Stimulated activated CD8-positive, alpha-beta memory T cell treated with anti-CD3 and anti-CD28 coated beads, Interleukin-7, amount 100 ng/mL, for 4 hours (primary cell): ENCODE results near the gene TAAR9.
"Not testable (repeated sequence)": the region's sequence is repeated elsewhere in the genome, so short reads cannot be mapped to it uniquely, and the experiment has no call there.

ENCODE experiments used
- DNase-seq, 2 donors: peaks; one replicate each; pipeline ENCODE4 v3.0.0-alpha.2; 2020; ENCODE audit warnings: low read depth in 2 of 2

The TAAR9 gene

DNA sequence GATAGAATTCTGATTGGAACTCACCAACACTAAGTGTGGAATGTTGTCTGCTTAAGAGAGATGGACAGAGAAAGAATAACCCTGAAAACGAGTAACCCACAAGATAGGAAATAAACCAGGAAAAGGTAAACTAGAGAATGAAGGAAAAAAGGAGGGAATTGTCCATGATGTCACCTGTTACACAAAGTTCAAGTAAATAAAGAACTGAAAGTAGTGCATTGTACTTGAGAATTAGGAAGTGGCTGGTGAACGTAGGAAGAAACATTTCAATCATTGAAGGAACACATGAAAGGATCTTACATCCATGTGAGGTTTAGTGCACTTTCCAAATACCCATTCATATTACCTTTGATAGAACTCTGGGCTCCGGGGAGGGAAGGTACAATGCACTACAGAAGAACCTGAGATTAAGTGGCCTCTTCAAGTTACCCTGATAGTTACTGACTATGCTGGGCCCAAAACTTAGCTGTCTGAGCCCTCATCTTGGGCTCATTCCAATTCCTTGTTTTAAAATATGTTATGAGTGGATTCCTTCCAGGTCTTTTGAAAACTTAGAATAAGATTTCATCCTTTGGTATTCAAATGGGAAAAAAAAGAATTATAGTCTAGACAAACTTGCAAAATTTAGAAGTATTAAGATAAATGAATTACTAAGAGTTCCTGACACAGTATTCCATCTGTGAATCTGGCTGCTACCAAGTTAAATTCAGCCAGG lies 24.1 kb upstream of the TAAR9 start:
- no peak for DNase-seq

DNA sequence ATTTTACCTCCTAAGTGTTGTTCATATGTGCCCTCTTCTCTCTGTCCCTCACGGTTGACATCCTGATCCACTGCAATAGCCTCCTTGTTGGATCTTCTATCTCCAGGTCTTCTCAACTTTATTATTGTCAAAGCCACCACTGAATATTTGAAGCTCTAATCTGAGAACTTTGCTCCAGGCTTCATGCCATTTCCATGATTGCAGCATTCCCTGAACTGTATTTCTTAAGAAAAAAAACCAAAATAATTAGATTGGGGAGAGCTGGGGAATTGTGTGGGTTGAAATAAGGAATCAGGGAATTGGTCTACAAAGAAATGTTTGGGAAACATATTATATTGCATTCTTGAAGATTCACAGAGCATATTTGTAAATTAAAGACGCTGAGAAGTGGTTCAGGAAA lies 22.7 kb upstream of the TAAR9 start:
- no peak for DNase-seq

DNA sequence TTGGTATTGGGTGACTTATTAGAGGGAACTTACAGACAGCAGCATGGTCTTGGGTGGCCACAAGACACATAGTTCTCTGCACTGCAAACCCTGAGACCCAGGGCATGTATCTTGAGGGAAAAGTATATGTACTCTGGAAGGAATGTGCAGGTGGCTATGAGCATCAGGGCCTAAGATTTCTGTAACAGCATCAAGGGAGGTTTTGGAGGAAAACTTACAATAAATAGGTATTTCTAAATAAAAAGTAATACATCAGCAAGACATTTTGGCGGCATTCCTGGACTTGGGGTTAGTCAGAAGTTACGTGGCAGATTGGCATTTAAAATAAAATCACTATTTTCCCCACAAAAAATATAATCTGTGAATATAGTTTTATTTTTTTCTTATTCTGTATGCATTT lies 17.1 kb upstream of the TAAR9 start:
- no peak for DNase-seq

DNA sequence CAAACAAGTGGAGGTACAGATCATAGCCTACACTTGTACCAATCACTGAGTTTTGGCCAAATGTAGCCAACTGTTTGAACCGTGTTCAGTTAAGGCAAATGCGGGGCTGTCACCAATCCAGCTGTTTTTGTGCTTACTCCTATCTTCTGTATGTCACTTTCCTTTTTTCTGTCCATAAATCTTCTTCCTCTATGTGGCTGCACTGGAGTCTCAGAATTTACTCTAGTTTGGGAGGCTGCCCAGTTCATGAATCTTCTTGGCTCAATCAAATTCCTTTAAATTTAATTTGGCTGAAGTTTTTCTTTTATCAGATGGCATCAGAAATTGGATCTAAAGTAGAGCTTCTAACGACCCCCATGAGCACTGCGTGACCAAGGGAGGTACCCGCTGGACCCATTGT lies 13.4 kb upstream of the TAAR9 start:
- no peak for DNase-seq

DNA sequence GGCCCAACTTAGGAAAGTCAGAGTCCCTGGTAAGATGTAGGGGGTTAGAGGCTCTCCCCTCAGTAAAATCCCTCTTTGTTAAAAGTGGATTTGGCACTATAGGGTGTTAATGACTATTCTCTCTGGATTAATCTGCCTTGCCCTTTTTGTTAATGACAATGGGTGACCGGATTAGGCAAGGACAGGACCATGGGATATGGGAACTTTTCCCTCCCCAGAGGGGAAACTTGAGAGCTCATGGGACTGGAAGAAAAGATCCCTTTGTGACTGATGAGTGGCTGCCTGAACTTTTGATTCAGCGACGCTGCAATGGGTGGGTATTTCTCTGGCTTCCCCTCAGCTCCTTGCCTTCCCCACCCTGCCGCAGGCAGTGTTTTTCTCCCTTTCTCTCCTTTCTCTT lies 12.2 kb upstream of the TAAR9 start:
- no peak for DNase-seq

DNA sequence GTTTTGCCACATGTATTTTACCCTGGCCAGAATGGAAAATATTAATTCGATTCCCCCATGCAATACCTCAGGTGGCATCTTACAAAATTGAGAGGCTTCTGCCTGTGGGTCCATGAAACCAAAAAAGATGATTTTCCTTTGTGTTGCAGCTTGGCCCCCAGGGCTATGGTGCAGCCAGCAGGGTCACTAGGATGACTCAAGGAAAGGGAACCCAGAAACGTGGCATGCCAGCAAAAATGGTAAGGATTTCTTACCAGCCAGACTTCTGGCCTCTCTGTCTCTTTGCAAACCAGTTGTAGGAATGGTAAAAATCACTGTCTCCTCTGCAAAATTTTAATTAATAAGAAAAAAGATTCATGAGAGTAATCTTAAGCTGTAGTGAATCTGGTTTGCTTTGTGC lies 11.6 kb upstream of the TAAR9 start:
- DNase-seq, result no peak

DNA sequence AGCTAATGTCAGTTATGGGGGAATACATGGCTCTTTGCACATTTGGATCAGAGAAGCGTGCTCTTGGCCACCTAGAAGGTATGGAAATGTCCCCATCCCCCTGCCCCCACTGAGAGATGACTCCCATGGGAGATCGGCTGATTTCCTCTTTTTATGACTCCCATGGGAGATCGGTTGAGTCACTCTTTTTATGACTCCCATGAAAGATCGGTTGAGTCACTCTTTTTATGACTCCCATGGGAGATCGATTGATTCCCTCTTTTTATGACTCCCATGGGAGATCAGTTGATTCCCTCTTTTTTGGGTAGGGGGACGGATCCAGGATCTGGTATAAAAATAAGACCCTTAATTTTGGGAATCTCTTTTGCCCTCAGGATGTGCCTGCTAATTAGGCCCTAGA lies 10.3 kb upstream of the TAAR9 start:
- DNase-seq, result no peak

DNA sequence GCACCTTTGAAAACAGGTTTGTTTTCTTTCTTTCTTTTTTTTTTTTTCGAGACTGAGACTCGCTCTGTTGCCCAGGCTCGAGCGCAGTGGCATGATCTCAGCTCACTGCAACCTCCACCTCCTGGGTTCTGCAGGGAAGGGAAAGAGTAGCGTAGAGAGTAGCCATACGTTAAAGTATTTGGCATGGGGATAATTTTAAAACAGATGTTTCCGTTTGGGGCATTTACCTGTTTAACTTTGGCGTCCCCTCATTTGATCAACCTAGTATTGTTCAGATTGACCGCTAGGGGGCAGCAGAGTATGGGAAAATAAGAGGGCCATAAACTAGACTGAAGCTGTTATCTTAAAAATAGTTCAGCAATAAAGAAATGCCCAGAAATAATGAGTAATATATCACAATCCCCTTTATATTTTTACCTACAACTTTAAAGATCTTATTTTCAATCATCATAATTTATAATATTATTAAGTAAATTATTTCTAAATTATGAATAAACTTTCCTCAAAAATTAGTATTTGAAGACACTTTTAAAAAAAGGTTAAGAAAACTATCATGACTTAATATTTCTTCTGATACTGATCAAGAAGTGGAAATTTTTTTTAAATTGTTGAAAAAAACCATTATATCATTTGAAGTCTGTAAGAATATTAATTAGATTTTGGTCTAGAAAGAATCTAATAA lies 7.6 kb upstream of the TAAR9 start:
- DNase-seq, result peak; percentile 45 to 56

DNA sequence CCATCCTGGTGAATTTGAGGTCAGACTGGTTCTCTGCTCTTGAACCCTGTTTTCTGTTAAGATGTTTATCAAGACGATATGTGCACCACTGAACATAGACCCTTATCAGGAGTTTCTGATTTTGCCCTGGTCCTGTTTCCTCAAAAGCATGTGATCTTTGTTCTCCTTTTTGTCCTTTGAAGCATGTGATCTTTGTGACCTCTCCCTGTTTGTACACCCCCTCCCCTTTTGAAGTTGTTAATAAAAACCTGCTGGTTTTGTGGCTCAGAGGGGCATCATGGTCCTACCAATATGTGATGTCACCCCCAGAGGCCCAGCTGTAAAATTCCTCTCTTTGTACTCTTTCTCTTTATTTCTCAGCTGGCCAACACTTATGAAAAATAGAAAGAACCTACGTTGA lies 3.5 kb upstream of the TAAR9 start:
- not testable (repeated sequence) for DNase-seq

DNA sequence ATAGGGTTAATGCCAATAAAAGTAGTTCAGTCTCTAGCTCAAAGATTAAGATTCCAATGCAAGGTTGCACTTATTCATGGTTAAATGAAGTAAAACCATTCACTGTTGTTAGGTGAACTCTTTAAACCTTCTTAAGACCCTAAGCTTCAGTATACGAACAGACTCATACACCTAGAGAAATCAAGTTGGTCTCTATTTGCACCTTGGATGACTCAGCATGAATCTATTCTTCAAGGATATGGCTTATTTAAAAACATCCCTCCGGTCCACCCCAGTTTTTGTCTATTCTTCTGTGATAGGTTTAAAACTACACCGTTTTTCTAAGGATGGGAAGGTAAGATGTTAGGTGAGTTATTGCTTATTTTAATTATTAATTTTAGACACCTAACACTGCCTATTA lies 932 bp upstream of the TAAR9 start:
- no peak for DNase-seq

DNA sequence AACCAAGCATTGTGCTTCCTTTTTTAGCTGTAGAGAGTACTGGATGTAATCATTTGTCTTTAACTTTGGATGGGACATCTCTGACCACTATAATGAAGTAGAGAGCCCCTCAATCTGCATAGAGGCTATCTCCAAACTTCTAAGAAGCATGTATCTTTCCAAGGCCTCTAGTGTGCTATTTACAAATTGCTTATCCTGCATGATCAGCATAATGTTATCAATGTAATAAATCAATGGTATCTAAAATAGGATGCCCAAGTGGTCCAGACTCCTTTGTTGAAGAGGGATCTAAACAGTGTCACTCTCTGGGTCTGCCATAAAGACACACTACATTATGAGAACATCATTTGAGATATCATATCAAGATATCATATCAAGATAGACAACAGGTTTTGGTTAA lies 6.7 kb downstream of the TAAR9 start:
- no peak for DNase-seq

DNA sequence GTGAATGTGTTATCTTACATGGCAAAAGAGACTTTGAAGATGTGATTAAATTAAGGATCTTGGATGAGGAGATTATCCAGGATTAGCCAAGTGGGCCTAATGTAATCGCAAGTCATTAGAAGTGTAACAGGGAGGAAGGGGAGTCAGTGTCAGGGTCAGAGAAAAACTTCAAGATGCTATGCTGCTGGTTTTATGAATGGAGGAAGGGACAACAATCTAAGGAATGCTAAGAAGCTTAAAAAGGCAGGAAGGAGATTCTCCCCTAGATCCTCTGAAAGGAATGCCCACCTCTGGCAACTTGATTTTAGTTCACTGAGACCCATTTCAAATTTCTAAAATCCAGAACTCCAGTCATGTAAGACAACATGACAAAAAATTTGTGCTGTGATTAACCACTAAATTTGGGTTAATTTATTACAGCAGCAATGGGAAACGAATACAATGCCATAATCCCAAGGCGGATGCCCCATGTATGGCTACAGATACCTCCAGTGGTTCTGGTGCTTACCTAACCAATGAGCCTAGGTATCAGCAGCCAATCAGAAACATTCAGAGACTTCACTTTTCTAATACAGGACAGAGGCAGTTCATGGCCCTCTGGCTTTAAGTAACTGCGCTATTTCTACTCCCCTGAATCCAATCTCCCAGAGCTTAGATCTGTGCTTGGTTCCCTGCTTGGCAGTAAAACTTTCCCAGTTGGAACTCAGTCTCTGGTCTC lies 10.8 kb downstream of the TAAR9 start:
- DNase-seq, result no peak

DNA sequence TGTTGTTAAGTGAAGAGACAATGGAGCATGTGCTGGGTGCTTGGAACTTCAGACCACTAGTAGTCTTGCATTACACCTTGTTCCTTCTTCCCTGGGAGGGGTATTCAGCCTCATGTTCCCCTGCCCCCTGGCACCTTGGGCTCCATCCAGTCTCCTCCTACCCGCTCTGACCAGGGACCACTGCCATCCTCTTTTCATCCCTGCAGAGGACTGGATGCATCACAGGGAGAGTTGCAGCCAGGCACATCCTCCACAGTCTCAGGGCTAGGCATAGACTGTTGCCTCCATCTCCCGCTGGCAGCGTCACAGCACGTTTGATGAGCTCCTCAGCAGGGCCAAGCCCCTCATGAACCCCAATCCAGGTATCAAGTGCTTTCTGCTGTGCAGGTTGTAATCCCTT lies 13.1 kb downstream of the TAAR9 start:
- no peak for DNase-seq

DNA sequence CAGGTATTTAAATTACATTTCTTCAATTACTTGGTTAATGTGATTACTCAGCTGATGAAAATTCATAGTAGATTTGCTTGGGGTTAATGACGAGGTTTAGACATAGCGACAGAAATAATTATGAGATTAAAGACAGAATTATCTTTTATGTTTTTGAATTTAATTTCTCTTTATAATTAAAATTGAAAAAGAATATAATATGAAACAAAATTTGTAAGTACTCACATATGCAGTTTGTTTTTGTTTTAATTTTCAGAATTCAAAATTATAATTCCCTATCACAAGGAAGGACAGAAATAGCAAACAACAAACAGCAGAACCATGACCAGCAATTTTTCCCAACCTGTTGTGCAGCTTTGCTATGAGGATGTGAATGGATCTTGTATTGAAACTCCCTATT lies 14.3 kb downstream of the TAAR9 start, which contains the start of gene TAAR8:
TSS of gene TAAR8 (plus strand) at position 301 of the 400 bp plus-strand sequence. CDS start at position 322, 21 bp downstream.
- no peak for DNase-seq

DNA sequence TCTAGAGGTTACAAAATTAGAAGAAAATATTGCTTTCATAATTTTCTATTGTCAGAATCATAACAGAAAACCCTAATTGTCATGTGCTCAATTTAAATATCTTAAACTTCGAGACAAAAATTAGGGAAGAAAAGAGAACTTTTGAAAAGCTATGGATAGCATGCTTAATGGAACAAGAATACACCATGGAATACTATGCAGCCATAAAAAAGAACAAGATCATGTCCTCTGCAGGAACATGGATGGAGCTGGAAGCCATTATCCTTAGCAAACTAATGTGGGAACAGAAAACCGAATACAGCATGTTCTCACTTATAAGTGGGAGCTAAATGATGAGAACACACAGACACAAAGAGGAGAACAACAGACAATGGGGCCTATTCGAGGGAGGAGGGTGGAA lies 22.0 kb downstream of the TAAR9 start:
- DNase-seq, result not testable (repeated sequence)

DNA sequence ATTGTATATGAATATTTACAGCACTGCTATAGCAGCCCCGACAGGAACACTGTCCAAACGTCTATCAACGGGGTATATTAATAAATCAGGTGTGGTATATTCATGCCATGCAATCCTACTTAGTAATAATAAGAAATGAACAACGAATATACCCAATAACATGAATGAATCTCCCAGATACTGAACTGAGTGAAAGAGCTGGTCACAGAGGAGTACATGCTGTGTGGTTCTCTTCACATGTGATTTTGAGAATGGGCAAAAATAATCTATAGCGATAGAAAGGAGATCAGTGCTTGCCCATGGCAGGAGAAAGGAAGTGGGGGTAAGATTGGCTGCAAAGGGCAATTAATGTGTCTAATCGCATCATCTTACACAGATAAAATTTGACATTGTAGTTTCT lies 28.3 kb downstream of the TAAR9 start:
- no peak for DNase-seq

DNA sequence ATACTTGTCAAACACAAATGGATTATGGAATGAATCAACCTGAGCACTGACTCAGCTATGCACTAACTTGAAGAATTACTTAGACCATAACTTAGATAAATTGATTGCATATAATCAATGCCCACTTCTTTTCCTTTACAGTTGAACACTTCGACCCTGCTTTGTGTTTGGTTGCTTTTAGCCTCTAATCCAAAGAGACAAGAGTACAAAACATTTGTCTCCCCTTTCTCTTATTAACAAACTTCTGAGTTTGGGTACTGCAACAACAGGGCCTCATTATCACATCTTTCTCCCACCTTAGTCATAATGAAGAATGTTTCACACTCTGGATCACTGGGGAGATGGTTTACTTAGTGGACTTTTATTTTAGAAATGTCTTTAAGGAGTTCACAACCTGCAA lies 29.5 kb downstream of the TAAR9 start:
- DNase-seq, result no peak

DNA sequence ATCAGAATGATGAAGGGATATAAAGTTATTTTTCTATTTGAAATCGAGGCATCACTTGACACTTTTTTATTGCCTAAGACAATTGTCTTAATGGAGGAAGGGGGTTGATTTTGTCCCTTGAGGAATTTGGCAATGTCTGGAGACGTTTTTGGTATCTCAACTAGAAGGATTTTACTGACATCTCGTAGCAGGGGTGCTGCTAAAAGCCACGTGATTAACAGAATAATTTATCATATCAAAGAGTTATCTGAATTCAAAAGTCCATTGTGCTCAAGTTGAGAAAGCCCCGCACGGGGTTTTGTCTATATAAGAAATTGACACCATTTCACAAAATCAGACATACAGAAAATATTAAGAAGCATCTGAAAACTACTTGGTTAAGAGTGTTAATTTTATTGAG lies 30.5 kb downstream of the TAAR9 start:
- DNase-seq, result no peak

DNA sequence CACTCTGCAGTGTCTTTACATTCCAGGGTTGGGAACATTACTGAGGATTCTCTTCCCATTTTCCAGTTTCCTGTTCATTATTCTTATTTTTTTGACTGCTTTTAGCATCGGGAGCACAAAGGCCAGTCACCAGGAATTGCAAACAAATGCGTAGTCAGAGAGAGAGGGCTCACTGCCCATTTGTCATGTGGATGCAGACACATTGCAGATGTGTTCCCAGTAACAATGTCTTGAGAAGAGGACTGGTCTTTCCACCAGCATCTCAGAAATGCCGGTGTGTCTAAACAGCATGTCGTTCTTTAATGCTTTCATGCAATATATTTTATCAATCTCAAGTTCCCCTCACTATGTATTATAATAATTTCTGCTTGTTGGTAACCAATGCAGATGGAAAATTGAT lies 31.1 kb downstream of the TAAR9 start:
- DNase-seq, result no peak

DNA sequence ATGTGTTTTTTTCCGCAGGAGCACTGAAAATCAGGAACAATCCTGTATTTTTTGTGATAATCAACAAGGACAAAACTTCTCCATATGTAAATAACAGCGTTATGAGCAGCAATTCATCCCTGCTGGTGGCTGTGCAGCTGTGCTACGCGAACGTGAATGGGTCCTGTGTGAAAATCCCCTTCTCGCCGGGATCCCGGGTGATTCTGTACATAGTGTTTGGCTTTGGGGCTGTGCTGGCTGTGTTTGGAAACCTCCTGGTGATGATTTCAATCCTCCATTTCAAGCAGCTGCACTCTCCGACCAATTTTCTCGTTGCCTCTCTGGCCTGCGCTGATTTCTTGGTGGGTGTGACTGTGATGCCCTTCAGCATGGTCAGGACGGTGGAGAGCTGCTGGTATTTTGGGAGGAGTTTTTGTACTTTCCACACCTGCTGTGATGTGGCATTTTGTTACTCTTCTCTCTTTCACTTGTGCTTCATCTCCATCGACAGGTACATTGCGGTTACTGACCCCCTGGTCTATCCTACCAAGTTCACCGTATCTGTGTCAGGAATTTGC lies 32.2 kb downstream of the TAAR9 start, which contains the start of gene TAAR6:
TSS of gene TAAR6 (plus strand) at position 102 of the 557 bp plus-strand sequence. CDS start at position 102, 0 bp downstream.
- no peak for DNase-seq

DNA sequence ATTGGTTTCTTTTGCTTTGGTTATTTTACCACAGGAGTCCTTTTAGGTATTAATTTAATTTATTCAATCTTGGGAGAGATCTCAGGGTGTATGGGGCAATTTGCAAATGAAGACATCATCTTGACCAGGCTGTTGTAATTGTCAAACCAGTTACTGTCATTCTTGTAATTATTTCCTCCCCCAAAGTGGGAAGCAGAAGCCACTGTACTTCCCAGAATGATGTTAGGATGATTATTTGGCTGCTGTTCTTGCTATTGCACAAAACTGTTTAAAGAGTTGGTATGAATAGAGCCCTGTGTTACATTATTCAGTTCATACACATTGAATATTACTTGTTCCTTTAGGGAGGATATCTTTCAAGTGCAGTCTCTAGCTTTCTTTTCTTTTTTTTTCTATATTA lies 33.7 kb downstream of the TAAR9 start:
- DNase-seq, result no peak

DNA sequence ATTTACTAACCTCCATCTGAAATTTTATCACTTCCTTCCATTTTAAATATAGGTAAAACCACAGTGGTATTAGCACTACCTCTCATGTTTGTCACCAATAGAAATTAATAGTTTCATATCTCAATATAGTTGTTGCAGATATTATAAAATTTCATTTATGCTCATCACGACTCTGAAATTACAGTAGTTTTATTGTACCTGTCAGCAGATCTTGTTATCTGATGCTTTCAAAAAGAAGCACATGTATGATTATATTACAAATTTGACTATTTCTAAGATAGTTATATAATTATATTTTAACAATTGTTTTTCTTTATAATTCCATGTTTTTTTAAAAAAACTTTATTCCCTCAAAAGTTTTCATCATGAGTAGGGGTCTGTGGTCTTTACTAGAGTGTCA lies 46.6 kb downstream of the TAAR9 start:
- DNase-seq, result no peak

DNA sequence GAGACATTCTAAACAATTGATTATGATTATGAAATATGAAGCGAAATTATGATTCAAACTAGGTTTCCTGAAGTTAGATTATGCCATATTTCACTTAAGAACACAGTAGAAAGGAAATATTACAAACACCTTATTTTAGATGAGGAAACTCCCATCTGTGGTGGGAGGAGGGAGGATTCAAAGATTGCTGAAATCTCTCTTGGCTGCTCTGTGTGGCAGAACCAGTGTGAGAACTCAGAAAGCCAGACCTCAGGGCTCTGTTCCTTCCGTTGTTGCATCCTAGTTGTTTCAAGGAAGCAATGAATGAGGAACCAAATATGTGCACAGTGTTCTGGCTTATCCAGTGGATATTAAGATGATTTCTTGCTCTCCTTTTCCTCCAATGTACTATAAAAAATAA lies 49.3 kb downstream of the TAAR9 start:
- DNase-seq, result no peak
